ENCODE results near the gene HIPK1.
A peak's percentile ranks its signal among the peaks of the same experiment; 100 is the strongest.

HIPK1 gene

GRCh38 chr1:113913312-113913668, 15.8 kb upstream of the HIPK1 start:
- DNase-seq (ENCODE audit: low read depth in 2 of 3, low spot score in 2 of 3) = no peak

- DNase-seq (ENCODE audit: low read depth in 2 of 3, low spot score in 2 of 3) = no peak
Measured at GRCh38 chr1:113913887-113914664, 15.0 kb upstream of the HIPK1 start.

GRCh38 chr1:113916974-113917373, 12.2 kb upstream of the HIPK1 start:
- no peak for DNase-seq (ENCODE audit: low read depth in 2 of 3, low spot score in 2 of 3)

- no peak for DNase-seq (ENCODE audit: low read depth in 2 of 3, low spot score in 2 of 3)
Measured at GRCh38 chr1:113917400-113918082, 11.6 kb upstream of the HIPK1 start.

GRCh38 chr1:113918243-113918642, 10.9 kb upstream of the HIPK1 start:
- DNase-seq (ENCODE audit: low read depth in 2 of 3, low spot score in 2 of 3) = no peak

- no peak for DNase-seq (ENCODE audit: low read depth in 2 of 3, low spot score in 2 of 3)
Measured at GRCh38 chr1:113922957-113923356, 6.2 kb upstream of the HIPK1 start.

GRCh38 chr1:113924473-113924872, 4.7 kb upstream of the HIPK1 start:
- DNase-seq (ENCODE audit: low read depth in 2 of 3, low spot score in 2 of 3) = no peak

- no peak for DNase-seq (ENCODE audit: low read depth in 2 of 3, low spot score in 2 of 3)
Measured at GRCh38 chr1:113928187-113928930, 765 bp upstream of the HIPK1 start.

GRCh38 chr1:113929750-113930498, 800 bp downstream of the HIPK1 start:
- peak; percentile 39 to 43 (median 40) for DNase-seq (ENCODE audit: low read depth in 2 of 3, low spot score in 2 of 3)

- peak; percentile 23 to 50 (median 38) for DNase-seq (ENCODE audit: low read depth in 2 of 3, low spot score in 2 of 3)
Measured at GRCh38 chr1:113930499-113931161, 1.5 kb downstream of the HIPK1 start.

- DNase-seq (ENCODE audit: low read depth in 2 of 3, low spot score in 2 of 3) = no peak
Measured at GRCh38 chr1:113931451-113931851, 2.3 kb downstream of the HIPK1 start.

- no peak for DNase-seq (ENCODE audit: low read depth in 2 of 3, low spot score in 2 of 3)
Measured at GRCh38 chr1:113934006-113934405, 4.9 kb downstream of the HIPK1 start.

GRCh38 chr1:113934511-113935055, 5.5 kb downstream of the HIPK1 start:
- DNase-seq (ENCODE audit: low read depth in 2 of 3, low spot score in 2 of 3) = no peak

- no peak for DNase-seq (ENCODE audit: low read depth in 2 of 3, low spot score in 2 of 3)
Measured at GRCh38 chr1:113935176-113935575, 6.1 kb downstream of the HIPK1 start.

GRCh38 chr1:113935970-113936369, 6.8 kb downstream of the HIPK1 start:
- DNase-seq (ENCODE audit: low read depth in 2 of 3, low spot score in 2 of 3) = no peak

GRCh38 chr1:113937146-113937545, 8.0 kb downstream of the HIPK1 start:
- no peak for DNase-seq (ENCODE audit: low read depth in 2 of 3, low spot score in 2 of 3)

- no peak for DNase-seq (ENCODE audit: low read depth in 2 of 3, low spot score in 2 of 3)
Measured at GRCh38 chr1:113938192-113938591, 9.1 kb downstream of the HIPK1 start.

GRCh38 chr1:113940365-113941244, 11.5 kb downstream of the HIPK1 start:
- DNase-seq (ENCODE audit: low read depth in 2 of 3, low spot score in 2 of 3) = peak in 2 of 3 experiments; percentile 19 to 51

GRCh38 chr1:113941245-113941559, 12.1 kb downstream of the HIPK1 start:
- DNase-seq (ENCODE audit: low read depth in 2 of 3, low spot score in 2 of 3) = no peak

GRCh38 chr1:113942527-113942926, 13.4 kb downstream of the HIPK1 start:
- no peak for DNase-seq (ENCODE audit: low read depth in 2 of 3, low spot score in 2 of 3)
